T follicular helper cell (primary cell): ENCODE data around the gene KRTAP2-4.
"Not testable (repeated sequence)": the region's sequence is repeated elsewhere in the genome, so short reads cannot be mapped to it uniquely, and the experiment has no call there.

ENCODE experiments used
- DNase-seq: peaks from one replicate; pipeline ENCODE4 v3.0.0-alpha.2; 2020; ENCODE audit warnings: low read depth

Gene KRTAP2-4

GRCh38 chr17:41037853-41038350 is 27.8 kb downstream of the KRTAP2-4 start:
- no peak for DNase-seq

GRCh38 chr17:41034346-41034935 is 31.2 kb downstream of the KRTAP2-4 start, which contains the start of gene KRTAP1-3:
Gene KRTAP1-3, minus strand, starts transcription at chr17:41034874. Its CDS starts 53 bp downstream, at chr17:41034821.
- not testable (repeated sequence) for DNase-seq

- no peak for DNase-seq
These were observed 35.9 kb downstream of the KRTAP2-4 start, which contains the start of gene KRTAP1-4 for GRCh38 chr17:41029633-41030245. Gene KRTAP1-4, minus strand, starts transcription at chr17:41030195. Its CDS starts 117 bp downstream, at chr17:41030078.

- no peak for DNase-seq
These were observed 38.8 kb downstream of the KRTAP2-4 start, which contains the start of gene KRTAP1-5 for GRCh38 chr17:41026715-41027471. Gene KRTAP1-5, minus strand, starts transcription at chr17:41027208. Its CDS starts 53 bp downstream, at chr17:41027155.

- no peak for DNase-seq
These were observed 41.0 kb downstream of the KRTAP2-4 start for GRCh38 chr17:41024697-41025096.

GRCh38 chr17:41020336-41020735 is 45.3 kb downstream of the KRTAP2-4 start:
- DNase-seq, result no peak

GRCh38 chr17:41019415-41019814 is 46.3 kb downstream of the KRTAP2-4 start:
- DNase-seq, result no peak

GRCh38 chr17:41018541-41018940 is 47.1 kb downstream of the KRTAP2-4 start:
- DNase-seq, result no peak

GRCh38 chr17:41016578-41017215 is 49.0 kb downstream of the KRTAP2-4 start:
- DNase-seq, result no peak

GRCh38 chr17:41015454-41015853 is 50.2 kb downstream of the KRTAP2-4 start:
- DNase-seq, result no peak
